Measurements from ENCODE around the gene ESPNL. TPM values are rescaled to one million over a fixed set of nuclear protein-coding genes. Genes with fewer than 3 reads are reported as not detected.
A peak's percentile ranks its signal among the peaks of the same experiment; 100 is the strongest.

Gene ESPNL
- total and polyA plus RNA-seq, 2 of the 4 experiments (the other 2 are of a cell fraction) = 2.0 TPM

- Histone ChIP-seq H3K9ac (ENCODE audit: low read depth, low read length) (no peak overlapping the region), H3K4me1 (ENCODE audit: control insufficient read depth, insufficient read depth, low read length) (peaks cover 23% of the 10 kb centered on the region), H4K91ac (ENCODE audit: insufficient read depth, low read depth, low read length) (peak overlapping the region; percentile 79), H3K27ac (ENCODE audit: insufficient read depth, low read length) (no peak overlapping the region), H3K18ac (ENCODE audit: low read depth, low read length) (no peak overlapping the region), H3K27me3 (ENCODE audit: control insufficient read depth, insufficient read depth, low read length) (no peaks in the 10 kb centered on the region), H3K9me3 (ENCODE audit: control insufficient read depth, insufficient read depth, low read length) (no peaks in the 10 kb centered on the region), H3K9me1 (ENCODE audit: insufficient read depth, low read length) (0 out of 2 replicates have a peak, but pooled peaks cover 14% of the 10 kb centered on the region), H2BK120ac (ENCODE audit: low read depth, low read length) (peak overlapping the region; percentile 95), H4K20me1 (ENCODE audit: insufficient read depth, low read length) (no peaks in the 10 kb centered on the region), H3K56ac (ENCODE audit: extremely low read depth, insufficient read depth, low read length) (no peak overlapping the region), H2BK20ac (ENCODE audit: low read depth, low read length) (0 out of 2 replicates have a peak overlapping the region, but pooled peaks have one; percentile 55), H2AK5ac (ENCODE audit: low read depth, low read length) (peak overlapping the region; percentile 95), H3K4me2 (ENCODE audit: low read depth, low read length) (no peak overlapping the region), H2AFZ (replicated peaks; ENCODE audit: low read length, poor library complexity) (peak overlapping the region; percentile 67), H2BK5ac (ENCODE audit: low read depth, low read length, poor library complexity, severe bottlenecking) (no peak overlapping the region), H3K4ac (ENCODE audit: low read depth, low read length) (peak overlapping the region; percentile 92), H4K8ac (ENCODE audit: low read depth in 2 of 2, low read length in 2 of 2) (peak overlapping the region; percentile 8 to 18; a peak in 2 of 4 replicates), H3K79me1 (ENCODE audit: low read depth in 1 of 2, low read length in 2 of 2) (no peaks in the 10 kb centered on the region), H4K5ac (ENCODE audit: low read depth, low read length) (no peak overlapping the region; the same call in 1 of the 2 replicates), H3K14ac (replicated peaks; ENCODE audit: low read depth, low read length) (no peak overlapping the region), H3K36me3 (ENCODE audit: control insufficient read depth, insufficient read depth, low read length) (no peaks in the 10 kb centered on the region), H3K4me3 (ENCODE audit: insufficient read depth, low read depth, low read length) (no peak overlapping the region), H3K23ac (ENCODE audit: low read depth, low read length) (peak overlapping the region; percentile 8; the same call in 1 of the 2 replicates), H2AK9ac (replicated peaks; ENCODE audit: low read depth, low read length, poor library complexity) (peak overlapping the region; percentile 33), H2BK15ac (ENCODE audit: low read depth, low read length) (peak overlapping the region; percentile 44)
- WGBS, 2 experiments (ENCODE audit: extremely low coverage in 2 of 2, insufficient read length in 1 of 2) = no CpG with 5 or more reads among the region's 10 CpGs
- dilution Hi-C loops (cut with HindIII; ENCODE audit: low sequenced_read_pairs, unreplicated experiment) = no loop called here
- ATAC-seq (ENCODE audit: low read depth) (no peak), DNase-seq (no peak)
- BruUV-seq (replicated peaks) = no TSS peak
- ChIA-PET POLR2A (ENCODE audit: unreplicated experiment) (no interaction called here), CTCF (interaction anchor here (0.8 to 0.9 kb wide), 2 partner anchors 26 to 284 kb away, joined by 3 read pairs; no protein-coding TSS in a partner anchor)
- in situ Hi-C loops (cut with MboI; ENCODE audit: low sequenced_read_pairs) = no loop called here
- no peak for TF ChIP-seq RAD21 (IDR thresholded peaks at IDR 0.05; ENCODE audit: low read length)
- no peak for TF ChIP-seq BHLHE40 (IDR thresholded peaks at IDR 0.05; ENCODE audit: low read depth, low read length)
- TF ChIP-seq MXI1 (IDR thresholded peaks at IDR 0.05; ENCODE audit: borderline replicate concordance, low read depth, low read length) = no peak
- no peak for TF ChIP-seq CEBPB (IDR thresholded peaks at IDR 0.05; ENCODE audit: low read depth, low read length)
- TF ChIP-seq RFX5 (IDR thresholded peaks at IDR 0.05; ENCODE audit: low read depth, low read length) = no peak
- no peak for TF ChIP-seq CTCF (conservative IDR thresholded peaks at IDR 0.05; ENCODE audit: low read depth, low read length)
- no peak for TF ChIP-seq MAFK (IDR thresholded peaks at IDR 0.05; ENCODE audit: low read depth, low read length)
- TF ChIP-seq POLR2A (IDR thresholded peaks at IDR 0.05; ENCODE audit: low read depth, low read length) = no peak
- no peak for TF ChIP-seq USF2 (IDR thresholded peaks at IDR 0.05; ENCODE audit: low read depth, low read length)
- no peak for TF ChIP-seq MAZ (IDR thresholded peaks at IDR 0.05; ENCODE audit: borderline replicate concordance, low read depth, low read length)
- TF ChIP-seq RCOR1 (IDR thresholded peaks at IDR 0.05; ENCODE audit: insufficient replicate concordance, low read length) = no peak
- intact Hi-C loops (cut with micrococcal nuclease) = no loop called here
Observed at GRCh38 chr2:238141541-238142318, 41.6 kb downstream of the ESPNL start.

Measured in IMR-90 (cell line).